Measurements from ENCODE around the gene C12orf54.
A peak's percentile ranks its signal among the peaks of the same experiment; 100 is the strongest.
"Not testable (repeated sequence)": the region's sequence is repeated elsewhere in the genome, so short reads cannot be mapped to it uniquely, and the experiment has no call there.

Gene C12orf54

GRCh38 chr12:48512855-48513254 lies 30.6 kb downstream of the C12orf54 start:
- no peak for DNase-seq

GRCh38 chr12:48514728-48515127 lies 32.4 kb downstream of the C12orf54 start:
- no peak for DNase-seq

GRCh38 chr12:48520381-48520780 lies 38.1 kb downstream of the C12orf54 start:
- DNase-seq = not testable (repeated sequence)

- no peak for DNase-seq
Observed at GRCh38 chr12:48525332-48525731, 43.0 kb downstream of the C12orf54 start, which contains the start of gene OR8S1. TSS of gene OR8S1 (plus strand) at chr12:48525632. CDS start at chr12:48525632, 0 bp downstream.

- DNase-seq = no peak
Observed at GRCh38 chr12:48527891-48528670, 45.8 kb downstream of the C12orf54 start.

- DNase-seq = no peak
Observed at GRCh38 chr12:48532601-48533000, 50.3 kb downstream of the C12orf54 start.

GRCh38 chr12:48536602-48537001 lies 54.3 kb downstream of the C12orf54 start:
- DNase-seq = no peak

GRCh38 chr12:48542300-48542928 lies 60.1 kb downstream of the C12orf54 start:
- DNase-seq = peak in 2 of 4 experiments; percentile 3 to 4

- DNase-seq = no peak
Observed at GRCh38 chr12:48545833-48546469, 63.7 kb downstream of the C12orf54 start.

All from activated CD4-positive, CD25-positive, alpha-beta regulatory T cell (primary cell).